B cell (primary cell): Measurements from ENCODE around the gene HS6ST3. TPM values are rescaled to one million over a fixed set of nuclear protein-coding genes. Genes with fewer than 3 reads are reported as not detected.

ENCODE experiments used
- ATAC-seq: fragments of 200-7000 bp; cut with Tn5 transposase; one replicate; pipeline ENCODE4 v1.10.0; 2021; ENCODE audit warnings: low read depth, mild to moderate bottlenecking, moderate number of reproducible peaks, moderate library complexity
- CTCF ChIA-PET: fragments of 350-600 bp; sonication (Branson Sonifier 250); formaldehyde crosslinking; loops from one replicate; lab custom pipeline; 2021; ENCODE audit warnings: antibody characterized with exemption, inconsistent platforms; lab: Charles Lee
- POLR2A ChIA-PET: fragments of 350-600 bp; sonication (Branson Sonifier 250); formaldehyde crosslinking; loops from one replicate; lab custom pipeline; 2021; ENCODE audit warnings: antibody characterized with exemption; lab: Charles Lee
- DNase-seq: peaks from one replicate; pipeline ENCODE4 v3.0.0; 2013
- H2AFZ ChIP-seq: 2 replicates; pipeline ENCODE4 v1.6.1; 2012; ENCODE audit warnings: mild to moderate bottlenecking, low read depth, low read length; ENCODE audit not compliant: insufficient read depth, poor library complexity, severe bottlenecking
- H3K27ac ChIP-seq, 2 donors: 1 replicate in 1 of 2; 2 replicates in 1 of 2; pipeline ENCODE4 v1.5.1; 2012 to 2013; ENCODE audit warnings: low read length in 2 of 2, mild to moderate bottlenecking in 2 of 2, moderate library complexity in 1 of 2
- H3K27me3 ChIP-seq, 4 experiments: fragments of 200-600 bp in 1 of 4; sonication (generic) in 1 of 4; replicated peaks in 1 of 4; 1 replicate in 2 of 4; 2 replicates in 2 of 4; pipeline versions ENCODE4 v1.6.1 to v1.7.0; 2013 to 2016; ENCODE audit warnings: low read length in 3 of 4, mild to moderate bottlenecking in 2 of 4, mixed read lengths in 1 of 4, moderate library complexity in 1 of 4; ENCODE audit not compliant: insufficient read depth in 4 of 4, control insufficient read depth in 3 of 4; ENCODE audit errors: control extremely low read depth in 1 of 4
- H3K36me3 ChIP-seq, 2 experiments: replicated peaks in 1 of 2; 1 replicate in 1 of 2; 2 replicates in 1 of 2; pipeline versions ENCODE4 v1.6.1 to v1.7.1; 2013; ENCODE audit warnings: low read length in 1 of 2; ENCODE audit not compliant: insufficient read depth in 2 of 2, control insufficient read depth in 1 of 2; ENCODE audit errors: control extremely low read depth in 1 of 2, extremely low read depth in 1 of 2
- H3K4me1 ChIP-seq, 2 donors: fragments of 200-600 bp in 1 of 2; sonication (generic) in 1 of 2; 1 replicate in 1 of 2; 2 replicates in 1 of 2; pipeline versions ENCODE4 v1.5.1 to v1.6.1; 2013 to 2017; ENCODE audit warnings: low read length in 2 of 2; ENCODE audit not compliant: control insufficient read depth in 2 of 2, insufficient read depth in 2 of 2
- H3K4me2 ChIP-seq: replicated peaks from 2 replicates; pipeline ENCODE3; 2012; ENCODE audit warnings: mild to moderate bottlenecking, low read depth, low read length; ENCODE audit not compliant: poor library complexity, severe bottlenecking
- H3K4me3 ChIP-seq, 5 experiments: fragments of 200-600 bp in 1 of 5; sonication (generic) in 1 of 5; 1 replicate in 3 of 5; 2 replicates in 2 of 5; pipeline versions ENCODE4 v1.5.1 to v1.7.0; 2011 to 2016; ENCODE audit warnings: low read length in 4 of 5, mild to moderate bottlenecking in 4 of 5, low read depth in 2 of 5, control low read depth in 1 of 5, moderate library complexity in 1 of 5; ENCODE audit not compliant: insufficient read depth in 1 of 5; ENCODE audit errors: control extremely low read depth in 1 of 5, extremely low read depth in 1 of 5
- H3K79me2 ChIP-seq: fragments of 200-600 bp; sonication (generic); one replicate; pipeline ENCODE4 v1.6.0; 2016; ENCODE audit warnings: low read length; ENCODE audit not compliant: control insufficient read depth, insufficient read depth
- H3K9ac ChIP-seq: fragments of 200-600 bp; sonication (generic); 2 replicates; pipeline ENCODE4 v1.6.1; 2017; ENCODE audit warnings: mild to moderate bottlenecking, low read length, moderate library complexity
- H3K9me3 ChIP-seq, 3 donors: one replicate each; pipeline versions ENCODE4 v1.6.1 to v1.7.1; 2013; ENCODE audit warnings: low read length in 2 of 3; ENCODE audit not compliant: control insufficient read depth in 2 of 3, insufficient read depth in 1 of 3; ENCODE audit errors: control extremely low read depth in 1 of 3
- H4K20me1 ChIP-seq: 2 replicates; pipeline ENCODE4 v1.6.0; 2012; ENCODE audit warnings: mild to moderate bottlenecking, low read length; ENCODE audit not compliant: insufficient read depth, control insufficient read depth, poor library complexity, severe bottlenecking
- H3K27ac Mint-ChIP-seq: one replicate; pipeline ENCODE4 v1.8.0; 2021; ENCODE audit warnings: mixed read lengths
- H3K27me3 Mint-ChIP-seq: one replicate; pipeline ENCODE4 v1.8.0; 2021; ENCODE audit warnings: mixed read lengths
- H3K4me1 Mint-ChIP-seq: one replicate; pipeline ENCODE4 v1.8.0; 2021; ENCODE audit warnings: mixed read lengths
- H3K4me3 Mint-ChIP-seq: one replicate; pipeline ENCODE4 v1.8.0; 2021; ENCODE audit warnings: mixed read lengths
- H3K9me3 Mint-ChIP-seq: one replicate; pipeline ENCODE4 v1.8.0; 2022; ENCODE audit warnings: mixed read lengths; ENCODE audit not compliant: insufficient read depth
- CTCF ChIP-seq: fragments of 200-600 bp; IDR thresholded peaks from one replicate; pipeline ENCODE4 v1.8.0; 2022; ENCODE audit warnings: antibody characterized with exemption, mild to moderate bottlenecking
- EZH2 ChIP-seq: IDR thresholded peaks from 2 replicates; pipeline ENCODE4 v1.6.1; 2012; ENCODE audit warnings: borderline replicate concordance, low read depth, mild to moderate bottlenecking, moderate library complexity, low read length; ENCODE audit not compliant: insufficient read depth, poor library complexity, severe bottlenecking
- WGBS: methylation state at CpG from one replicate; pipeline ENCODE4 v1.1.5; 2013; ENCODE audit warnings: missing lambda C conversion rate; ENCODE audit not compliant: insufficient coverage; 5-methylcytosine and 5-hydroxymethylcytosine counted together
- intact Hi-C: fragments of 100-400 bp; cut with micrococcal nuclease; formaldehyde crosslinking; loops from one replicate; pipeline ENCODE4 v1.10.0; 2022
- polyA plus RNA-seq: library from polyadenylated mRNA; depleted of rRNA; stranded (reverse); fragments of >200 nt; gene quantifications from 2 replicates; pipeline ENCODE4 v1.2.3, GENCODE V29; 2012
- total RNA-seq, 2 donors: library from RNA; stranded (reverse); fragments of 120-200 nt in 1 of 2; gene quantifications; 1 replicate in 1 of 2; 2 replicates in 1 of 2; pipeline versions ENCODE4 v1.2.3 to v1.2.4, GENCODE V29; 2013 to 2022

The HS6ST3 gene
- total and polyA plus RNA-seq, 2 donors (not counting 1 experiment from before 2014, with no cell fraction given) = not detected

GRCh38 chr13:96617528-96617927 lies 527.6 kb downstream of the HS6ST3 start:
- no peaks in the 10 kb centered on the region for H3K79me2 ChIP-seq
- no peaks in the 10 kb centered on the region for H3K27me3 ChIP-seq
- H3K4me3 ChIP-seq = no peak overlapping the region
- Mint-ChIP-seq H3K4me1 (no peaks in the 10 kb centered on the region), H3K27ac (no peak overlapping the region), H3K9me3 (peaks cover 5% of the 10 kb centered on the region), H3K27me3 (no peaks in the 10 kb centered on the region), H3K4me3 (no peak overlapping the region)
- H3K36me3 ChIP-seq = no peaks in the 10 kb centered on the region
- ChIA-PET POLR2A (no interaction called here), CTCF (no interaction called here)
- no peak for ATAC-seq
- no peak overlapping the region for H3K27ac ChIP-seq
- TF ChIP-seq EZH2 (no peak), CTCF (no peak)
- no peak overlapping the region for H2AFZ ChIP-seq
- DNase-seq = no peak
- 78% methylated on average over 1 of the region's 2 CpGs for WGBS
- no peak overlapping the region for H3K9ac ChIP-seq
- no peaks in the 10 kb centered on the region for H3K4me1 ChIP-seq
- no peak overlapping the region for H3K4me2 ChIP-seq
- H4K20me1 ChIP-seq = no peaks in the 10 kb centered on the region
- intact Hi-C loops = no loop called here
- no peaks in the 10 kb centered on the region for H3K9me3 ChIP-seq

- Mint-ChIP-seq H3K27me3 (no peaks in the 10 kb centered on the region), H3K27ac (no peak overlapping the region), H3K4me3 (no peak overlapping the region), H3K4me1 (no peaks in the 10 kb centered on the region), H3K9me3 (peaks cover 2% of the 10 kb centered on the region)
- DNase-seq (no peak), ATAC-seq (no peak)
- no peak overlapping the region for H3K4me2 ChIP-seq
- no peaks in the 10 kb centered on the region for H3K9me3 ChIP-seq
- ChIA-PET POLR2A (no interaction called here), CTCF (no interaction called here)
- intact Hi-C loops = no loop called here
- H3K27me3 ChIP-seq = no peaks in the 10 kb centered on the region
- no peak overlapping the region for H3K27ac ChIP-seq
- TF ChIP-seq CTCF (no peak), EZH2 (no peak)
- no peak overlapping the region for H2AFZ ChIP-seq
- no peak overlapping the region for H3K4me3 ChIP-seq
- no peaks in the 10 kb centered on the region for H3K79me2 ChIP-seq
- no peaks in the 10 kb centered on the region for H3K36me3 ChIP-seq
- H3K9ac ChIP-seq = no peak overlapping the region
- WGBS = 50% methylated on average over 1 of the region's 3 CpGs
- H3K4me1 ChIP-seq = no peaks in the 10 kb centered on the region
- H4K20me1 ChIP-seq = no peaks in the 10 kb centered on the region
Observed at GRCh38 chr13:96621634-96622183, 531.8 kb downstream of the HS6ST3 start.
